ENCODE data around the gene MC1R. TPM values are rescaled to one million over a fixed set of nuclear protein-coding genes. Genes with fewer than 3 reads are reported as not detected.
"Not testable (repeated sequence)": the region's sequence is repeated elsewhere in the genome, so short reads cannot be mapped to it uniquely, and the experiment has no call there.

The MC1R gene
- total RNA-seq, 1 donor from 2014 or later = 6.8 TPM

- ATAC-seq (ENCODE audit: low read depth) (no peak), DNase-seq (no peak)
- Mint-ChIP-seq H3K9me3 (no peaks in the 10 kb centered on the region), H3K27ac (no peak overlapping the region), H3K4me1 (peaks cover 22% of the 10 kb centered on the region), H3K4me3 (no peak overlapping the region), H3K27me3 (no peaks in the 10 kb centered on the region), H3K36me3 (ENCODE audit: low read depth) (peaks cover 67% of the 10 kb centered on the region)
- ChIA-PET POLR2A (no interaction called here), CTCF (no interaction called here)
- TF ChIP-seq, protein P1, sequence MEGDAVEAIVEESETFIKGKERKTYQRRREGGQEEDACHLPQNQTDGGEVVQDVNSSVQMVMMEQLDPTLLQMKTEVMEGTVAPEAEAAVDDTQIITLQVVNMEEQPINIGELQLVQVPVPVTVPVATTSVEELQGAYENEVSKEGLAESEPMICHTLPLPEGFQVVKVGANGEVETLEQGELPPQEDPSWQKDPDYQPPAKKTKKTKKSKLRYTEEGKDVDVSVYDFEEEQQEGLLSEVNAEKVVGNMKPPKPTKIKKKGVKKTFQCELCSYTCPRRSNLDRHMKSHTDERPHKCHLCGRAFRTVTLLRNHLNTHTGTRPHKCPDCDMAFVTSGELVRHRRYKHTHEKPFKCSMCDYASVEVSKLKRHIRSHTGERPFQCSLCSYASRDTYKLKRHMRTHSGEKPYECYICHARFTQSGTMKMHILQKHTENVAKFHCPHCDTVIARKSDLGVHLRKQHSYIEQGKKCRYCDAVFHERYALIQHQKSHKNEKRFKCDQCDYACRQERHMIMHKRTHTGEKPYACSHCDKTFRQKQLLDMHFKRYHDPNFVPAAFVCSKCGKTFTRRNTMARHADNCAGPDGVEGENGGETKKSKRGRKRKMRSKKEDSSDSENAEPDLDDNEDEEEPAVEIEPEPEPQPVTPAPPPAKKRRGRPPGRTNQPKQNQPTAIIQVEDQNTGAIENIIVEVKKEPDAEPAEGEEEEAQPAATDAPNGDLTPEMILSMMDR (IDR thresholded peaks at IDR 0.05) = no peak
- intact Hi-C loops (cut with micrococcal nuclease) = no loop called here
These were observed 43.3 kb downstream of the MC1R start for GRCh38 chr16:89961920-89962319.

GRCh38 chr16:89962754-89963498 is 44.3 kb downstream of the MC1R start:
- intact Hi-C loops (cut with micrococcal nuclease) = no loop called here
- no peaks in the 10 kb centered on the region for H3K27me3 Mint-ChIP-seq
- H3K9me3 Mint-ChIP-seq = no peaks in the 10 kb centered on the region
- TF ChIP-seq, protein P1 (IDR thresholded peaks at IDR 0.05) = no peak
- ChIA-PET CTCF (no interaction called here), POLR2A (no interaction called here)
- no peak for DNase-seq
- no peak for ATAC-seq (ENCODE audit: low read depth)
- peaks cover 12% of the 10 kb centered on the region for H3K4me1 Mint-ChIP-seq
- peaks cover 58% of the 10 kb centered on the region for H3K36me3 Mint-ChIP-seq (ENCODE audit: low read depth)
- no peak overlapping the region for H3K27ac Mint-ChIP-seq
- H3K4me3 Mint-ChIP-seq = no peak overlapping the region

GRCh38 chr16:89964201-89964600 is 45.5 kb downstream of the MC1R start:
- DNase-seq = no peak
- H3K27me3 Mint-ChIP-seq = no peaks in the 10 kb centered on the region
- no peaks in the 10 kb centered on the region for H3K9me3 Mint-ChIP-seq
- H3K4me1 Mint-ChIP-seq = peaks cover 5% of the 10 kb centered on the region
- no peak for ATAC-seq (ENCODE audit: low read depth)
- H3K36me3 Mint-ChIP-seq (ENCODE audit: low read depth) = peaks cover 47% of the 10 kb centered on the region
- H3K27ac Mint-ChIP-seq = no peak overlapping the region
- intact Hi-C loops (cut with micrococcal nuclease) = no loop called here
- POLR2A ChIA-PET = interaction anchor here (0.5 kb wide), 1 partner anchor 91 kb away, joined by 8 read pairs; the partner anchor contains the start of gene TCF25
- CTCF ChIA-PET = no interaction called here
- H3K4me3 Mint-ChIP-seq = no peak overlapping the region
- TF ChIP-seq, protein P1 (IDR thresholded peaks at IDR 0.05) = no peak

- ChIA-PET CTCF (no interaction called here), POLR2A (interaction anchor here (0.8 kb wide), 1 partner anchor 18 kb away, joined by 3 read pairs; no protein-coding TSS in a partner anchor)
- DNase-seq (no peak), ATAC-seq (ENCODE audit: low read depth) (no peak)
- peaks cover 34% of the 10 kb centered on the region for H3K36me3 Mint-ChIP-seq (ENCODE audit: low read depth)
- no peaks in the 10 kb centered on the region for H3K27me3 Mint-ChIP-seq
- H3K27ac Mint-ChIP-seq = no peak overlapping the region
- no peaks in the 10 kb centered on the region for H3K9me3 Mint-ChIP-seq
- intact Hi-C loops (cut with micrococcal nuclease) = no loop called here
- TF ChIP-seq, protein P1 (IDR thresholded peaks at IDR 0.05) = no peak
- no peak overlapping the region for H3K4me3 Mint-ChIP-seq
- H3K4me1 Mint-ChIP-seq = peaks cover 8% of the 10 kb centered on the region
These were observed 47.0 kb downstream of the MC1R start for GRCh38 chr16:89965447-89966225.

GRCh38 chr16:89966756-89967155 is 48.1 kb downstream of the MC1R start:
- intact Hi-C loops (cut with micrococcal nuclease) = no loop called here
- DNase-seq = no peak
- Mint-ChIP-seq H3K36me3 (ENCODE audit: low read depth) (peaks cover 23% of the 10 kb centered on the region), H3K9me3 (no peaks in the 10 kb centered on the region), H3K27ac (no peak overlapping the region), H3K4me3 (no peak overlapping the region), H3K27me3 (no peaks in the 10 kb centered on the region), H3K4me1 (peaks cover 19% of the 10 kb centered on the region)
- TF ChIP-seq, protein P1 (IDR thresholded peaks at IDR 0.05) = no peak
- POLR2A ChIA-PET = no interaction called here
- no peak for ATAC-seq (ENCODE audit: low read depth)
- CTCF ChIA-PET = no interaction called here

- H3K27ac Mint-ChIP-seq; intact Hi-C loops (cut with micrococcal nuclease); H3K27me3 Mint-ChIP-seq; CTCF ChIA-PET; H3K4me3 Mint-ChIP-seq; ATAC-seq (ENCODE audit: low read depth); POLR2A ChIA-PET; DNase-seq; H3K9me3 Mint-ChIP-seq: not testable (repeated sequence)
- Mint-ChIP-seq H3K36me3 (ENCODE audit: low read depth) (peaks cover 23% of the 10 kb centered on the region), H3K4me1 (peaks cover 22% of the 10 kb centered on the region)
These were observed 48.8 kb downstream of the MC1R start for GRCh38 chr16:89967436-89967835.

DNA sequence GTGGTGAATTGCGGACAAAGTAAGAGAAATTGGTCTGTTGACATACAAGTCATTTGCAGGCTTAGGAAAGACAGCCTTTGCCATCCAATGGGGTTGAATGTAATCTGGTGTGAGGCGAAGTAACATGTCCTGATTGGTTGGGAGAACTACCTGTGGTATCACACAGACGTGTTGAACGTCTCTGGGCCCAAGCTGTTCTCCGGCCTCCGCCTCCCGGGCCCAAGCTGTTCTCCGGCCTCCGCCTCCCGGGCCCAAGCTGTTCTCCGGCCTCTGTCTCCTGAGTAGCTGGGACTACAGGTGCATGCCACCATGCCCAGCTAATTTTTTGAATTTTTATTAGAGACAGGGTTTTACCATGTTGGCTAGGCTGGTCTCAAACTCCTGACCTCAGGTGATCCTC is 49.4 kb downstream of the MC1R start:
- H3K27ac Mint-ChIP-seq; H3K9me3 Mint-ChIP-seq; intact Hi-C loops (cut with micrococcal nuclease); H3K4me3 Mint-ChIP-seq; DNase-seq; POLR2A ChIA-PET; CTCF ChIA-PET; H3K27me3 Mint-ChIP-seq; ATAC-seq (ENCODE audit: low read depth): not testable (repeated sequence)
- peaks cover 24% of the 10 kb centered on the region for H3K36me3 Mint-ChIP-seq (ENCODE audit: low read depth)
- H3K4me1 Mint-ChIP-seq = peaks cover 24% of the 10 kb centered on the region
